GM19238 (cell line): Measurements from ENCODE around the gene RASGRP1.
"Not testable (repeated sequence)": the region's sequence is repeated elsewhere in the genome, so short reads cannot be mapped to it uniquely, and the experiment has no call there.

ENCODE experiments used
- DNase-seq: peaks from one replicate; pipeline ENCODE4 v3.0.0; 2011; ENCODE audit warnings: low spot score; ENCODE audit not compliant: insufficient read length

RASGRP1 gene

DNA sequence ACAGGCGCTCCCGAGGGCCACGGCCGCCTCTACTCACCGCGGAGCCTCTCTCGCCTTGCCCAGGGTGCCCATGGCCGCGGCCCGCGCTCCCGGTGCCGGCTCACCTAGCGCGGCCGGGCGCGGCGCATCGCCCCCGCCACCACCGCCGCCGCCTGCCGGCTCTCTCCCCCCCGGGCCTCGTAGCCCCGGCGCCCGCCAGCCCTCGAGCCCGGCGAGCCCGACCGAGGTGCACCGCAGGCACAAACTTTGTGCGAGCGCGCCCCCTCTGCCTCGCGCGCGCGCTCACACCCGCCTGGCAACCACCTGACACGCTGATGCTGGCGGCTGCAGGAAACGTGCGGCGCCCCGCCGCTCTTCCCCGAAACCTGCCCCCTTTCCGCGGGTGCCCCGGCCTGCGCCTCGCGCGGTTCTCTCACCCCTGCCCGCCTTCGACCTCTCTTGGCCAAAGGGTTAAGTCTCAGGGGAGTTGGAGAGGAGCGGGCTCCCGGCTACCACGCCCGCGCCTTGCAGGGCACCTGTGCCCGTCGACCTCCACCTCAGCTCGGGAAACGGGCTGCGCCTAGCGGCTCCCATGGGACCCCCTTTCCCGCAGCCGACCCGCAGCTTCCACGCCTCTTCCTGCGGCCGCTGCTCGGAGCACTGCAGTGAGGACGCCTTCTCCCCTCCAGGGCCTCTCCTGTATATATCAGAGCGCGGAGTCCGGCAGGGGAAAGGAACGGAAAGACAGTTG lies at the start of gene RASGRP1:
Gene RASGRP1 (minus strand): TSS at position 258 of the 730 bp plus-strand sequence. CDS start 186 bp downstream, at position 72.
- peak; percentile 56 for DNase-seq

DNA sequence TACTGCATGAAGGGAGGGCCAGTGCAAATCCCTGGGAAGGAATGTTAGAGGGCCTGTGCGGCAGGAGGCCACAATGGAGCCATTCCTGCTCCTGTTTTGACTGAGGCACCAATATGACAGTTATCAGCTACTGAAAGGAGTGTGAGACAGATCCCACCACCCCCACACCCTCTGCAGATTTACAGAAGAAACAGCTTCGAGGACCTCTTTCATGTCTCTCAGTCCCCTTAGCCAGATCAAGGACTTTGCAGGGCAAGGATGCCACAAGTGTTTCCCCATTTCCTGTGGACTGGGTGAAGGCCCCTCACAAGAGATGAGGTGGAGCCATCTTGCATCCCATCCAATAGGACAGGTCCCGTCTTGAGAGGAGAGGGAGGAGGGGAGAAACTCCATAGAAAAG lies 48.5 kb upstream of the RASGRP1 start:
- DNase-seq: no peak

DNA sequence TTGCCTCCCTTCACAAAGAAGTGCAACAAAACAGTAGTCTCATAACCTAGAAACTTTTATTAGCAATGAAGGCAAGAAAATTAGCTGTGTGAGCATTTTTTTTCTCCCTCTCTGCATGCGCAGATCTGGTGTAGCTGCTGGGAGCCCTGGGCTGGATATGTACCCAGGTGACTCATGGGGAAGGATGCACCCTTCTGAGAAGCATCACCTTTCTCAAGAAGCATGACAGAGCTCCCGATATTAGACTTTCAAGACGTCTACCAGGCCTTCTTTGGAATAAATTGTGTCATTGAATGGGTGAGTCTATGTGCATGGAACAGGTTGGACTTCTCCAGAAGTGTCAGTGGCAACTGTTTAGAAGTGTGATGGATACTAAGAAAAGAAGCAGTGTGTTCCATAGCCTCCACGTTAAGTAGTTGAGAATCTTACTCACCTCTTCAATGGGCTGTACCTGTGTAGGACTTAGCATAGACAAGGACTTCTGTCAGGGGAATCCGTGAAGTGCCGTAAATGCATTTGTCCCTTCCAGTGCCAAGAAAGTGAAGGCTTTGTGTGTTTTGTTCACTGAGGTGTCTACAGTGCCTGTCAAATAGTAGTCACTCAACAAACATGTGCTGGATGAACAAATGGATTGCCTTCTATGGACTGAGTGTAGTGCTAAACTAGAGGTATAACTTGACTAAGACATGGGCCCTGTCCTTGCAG lies 47.7 kb upstream of the RASGRP1 start:
- DNase-seq: no peak

DNA sequence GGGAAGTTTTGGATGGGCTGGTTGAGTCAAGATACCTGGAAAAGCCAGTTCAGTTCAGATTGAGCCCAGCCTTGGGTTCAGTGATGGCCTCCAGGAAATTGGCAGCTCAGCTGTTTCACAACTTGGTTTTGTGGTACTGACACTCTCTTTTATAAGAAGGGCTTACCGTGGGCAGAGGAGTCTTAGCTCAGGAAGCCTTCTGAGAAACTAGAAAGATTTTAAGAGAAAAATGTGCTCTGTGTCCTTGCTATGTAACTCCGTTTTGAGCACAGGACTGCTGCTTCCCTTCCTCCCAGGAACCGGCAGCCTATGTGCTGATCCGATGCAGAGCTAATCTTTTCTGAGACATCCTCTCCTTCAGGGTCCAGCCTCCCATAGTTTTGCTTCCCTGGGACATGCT lies 46.6 kb upstream of the RASGRP1 start:
- no peak for DNase-seq

DNA sequence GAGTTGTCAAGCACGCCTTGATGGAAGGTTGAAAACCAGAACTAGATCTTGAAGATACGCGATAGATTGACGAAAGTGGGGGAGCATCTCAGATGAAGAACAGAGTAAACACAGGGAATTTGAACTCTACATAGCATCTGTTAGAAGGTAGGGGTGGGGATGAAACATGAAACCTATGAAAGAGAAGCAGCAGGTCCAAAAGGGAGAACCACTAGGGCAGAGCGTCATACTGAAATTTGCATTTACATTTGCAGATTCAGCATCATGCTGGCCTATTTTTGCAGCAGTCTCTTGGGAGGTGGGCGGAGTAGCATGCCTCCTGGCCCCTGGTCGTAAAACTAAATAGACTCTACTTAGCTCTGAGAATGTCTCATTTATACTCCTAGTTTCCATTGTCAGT lies 46.1 kb upstream of the RASGRP1 start:
- no peak for DNase-seq

DNA sequence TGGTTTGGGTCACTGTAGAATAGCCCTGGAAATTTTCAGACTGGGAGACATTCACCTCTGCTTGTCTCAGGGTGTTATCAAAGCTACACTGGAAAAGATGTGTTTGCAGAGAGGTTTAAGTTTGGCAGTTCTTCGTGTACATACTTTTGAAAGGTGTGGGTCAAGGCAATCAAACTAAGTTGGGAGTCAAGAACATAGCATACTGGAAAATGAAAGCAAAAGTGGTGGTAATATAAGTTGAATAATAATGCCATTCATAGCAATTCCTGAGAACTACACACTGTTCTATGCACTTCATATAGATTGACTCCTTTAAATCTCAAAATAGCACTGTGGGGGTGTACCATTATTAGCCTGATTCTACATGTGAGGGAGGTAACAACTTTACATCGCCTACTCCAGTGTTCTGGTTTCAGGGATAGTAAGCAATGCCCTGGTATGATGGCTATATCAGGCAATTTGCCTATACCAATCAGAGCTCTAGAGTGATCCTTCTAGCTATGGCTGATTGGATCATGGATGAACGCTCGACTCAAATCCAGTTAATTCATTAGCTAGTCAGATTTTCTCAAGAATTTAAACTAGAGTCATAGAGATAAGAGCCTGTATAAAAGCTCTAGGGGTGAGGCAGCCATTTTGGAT lies 44.6 kb upstream of the RASGRP1 start:
- DNase-seq: no peak

DNA sequence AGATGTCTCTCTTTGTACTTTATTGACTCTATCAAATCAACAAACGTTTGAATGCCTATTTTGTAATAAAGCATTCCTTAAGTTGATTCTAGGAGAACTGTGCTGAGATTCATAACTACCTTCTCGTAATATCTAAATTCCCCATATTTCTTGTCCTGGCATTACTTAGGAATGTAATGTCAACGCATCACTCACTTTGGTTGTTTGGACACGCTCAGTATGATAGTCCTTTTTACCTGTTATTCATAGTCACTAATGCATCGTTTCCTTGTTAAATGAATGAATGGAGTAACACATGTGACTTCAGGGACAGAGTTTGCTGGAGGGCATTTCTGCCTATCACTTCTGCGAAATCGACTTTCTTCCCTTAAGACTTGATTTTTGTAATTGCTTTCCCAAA lies 44.1 kb upstream of the RASGRP1 start:
- DNase-seq: no peak

DNA sequence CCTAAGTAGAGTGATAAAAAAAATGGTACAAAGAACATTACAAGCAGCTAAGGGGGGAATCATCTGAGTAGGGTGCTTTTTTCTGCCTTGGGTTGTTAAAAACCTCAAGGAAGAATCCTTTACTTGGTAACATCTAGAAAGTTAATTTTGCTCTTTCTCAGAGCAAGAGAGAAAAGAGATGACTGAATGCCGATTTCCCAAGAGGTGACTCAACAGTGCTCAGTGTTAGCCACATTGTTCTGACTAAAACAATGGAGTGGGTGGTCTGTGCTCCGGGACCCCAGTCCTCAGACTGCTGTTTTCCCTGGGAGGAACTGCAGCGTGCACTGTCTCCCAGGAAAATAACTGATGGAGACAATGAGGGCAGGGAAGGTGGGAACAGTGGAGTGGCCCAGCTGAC lies 41.1 kb upstream of the RASGRP1 start:
- DNase-seq: no peak

DNA sequence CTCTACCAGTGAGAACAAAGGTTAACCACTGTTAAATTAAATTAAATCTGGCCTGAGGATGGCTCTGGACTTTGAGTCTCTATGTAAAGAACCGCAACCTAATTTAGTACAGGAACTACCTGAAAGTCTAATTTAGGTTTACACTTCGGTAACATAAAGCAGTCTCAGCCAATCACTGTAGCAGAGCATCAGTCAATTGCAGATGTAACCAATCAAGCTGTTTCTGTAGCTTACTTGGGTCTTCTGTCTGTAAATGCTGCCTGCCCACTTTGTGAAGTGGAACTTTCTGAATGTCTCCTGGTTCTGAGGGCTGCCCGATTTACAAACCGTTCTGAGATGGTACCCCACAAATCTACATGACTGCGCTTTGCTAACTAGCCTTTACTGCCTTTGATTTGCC lies 39.1 kb upstream of the RASGRP1 start:
- no peak for DNase-seq

DNA sequence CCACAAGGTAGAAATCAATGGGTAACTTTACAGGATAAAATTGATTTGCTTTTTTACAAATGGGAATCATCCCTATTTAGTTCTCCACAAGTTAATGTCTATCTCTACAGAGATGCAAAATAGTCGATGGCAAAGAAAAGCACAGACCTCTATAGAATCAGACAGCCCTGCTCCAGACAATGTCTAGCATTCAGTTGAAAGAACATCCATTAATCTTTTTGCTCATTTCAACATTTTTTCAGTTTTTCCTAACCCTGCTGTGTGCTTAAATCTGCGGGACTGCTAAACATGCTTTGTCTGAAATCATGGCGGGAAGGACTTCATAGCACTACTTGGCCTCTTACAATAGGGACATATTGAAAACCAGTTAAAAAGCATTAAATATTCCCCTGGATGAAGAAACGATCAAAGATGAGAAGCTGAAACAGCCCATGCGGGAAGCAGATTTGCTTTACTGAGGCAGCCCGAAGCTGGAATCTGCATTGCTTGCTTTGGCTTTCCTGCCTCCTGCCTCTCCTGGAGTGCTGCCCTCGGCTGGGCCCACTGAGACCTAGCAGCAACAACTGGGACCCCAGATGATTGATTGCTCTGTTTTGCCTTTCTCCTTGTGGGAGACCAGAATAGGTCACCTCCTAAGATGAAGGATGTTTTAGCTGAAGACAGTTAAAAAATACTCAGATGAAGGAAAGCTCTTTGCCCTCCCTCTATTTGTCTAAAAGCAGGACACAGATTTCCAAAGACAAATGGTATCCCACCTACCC lies 38.5 kb upstream of the RASGRP1 start:
- DNase-seq: no peak

DNA sequence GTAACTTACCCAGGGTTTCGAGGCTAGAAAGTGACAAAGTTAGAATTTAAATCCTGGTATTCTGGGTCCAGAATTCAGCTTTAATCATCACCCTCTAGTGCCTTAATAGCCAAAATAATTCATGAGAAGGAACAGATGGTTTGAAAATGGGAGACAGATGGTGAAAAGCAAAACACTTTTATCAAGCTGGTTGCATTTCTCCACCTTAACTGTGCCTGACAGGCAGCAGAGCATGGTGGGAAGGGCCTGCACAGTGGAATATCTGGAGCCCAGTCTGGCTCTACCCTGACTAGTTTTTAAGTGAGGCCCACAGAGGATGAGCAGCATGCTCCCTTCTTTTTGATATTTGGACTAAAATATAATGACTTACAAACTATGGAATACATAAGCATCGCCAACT lies 35.6 kb upstream of the RASGRP1 start:
- DNase-seq: no peak

DNA sequence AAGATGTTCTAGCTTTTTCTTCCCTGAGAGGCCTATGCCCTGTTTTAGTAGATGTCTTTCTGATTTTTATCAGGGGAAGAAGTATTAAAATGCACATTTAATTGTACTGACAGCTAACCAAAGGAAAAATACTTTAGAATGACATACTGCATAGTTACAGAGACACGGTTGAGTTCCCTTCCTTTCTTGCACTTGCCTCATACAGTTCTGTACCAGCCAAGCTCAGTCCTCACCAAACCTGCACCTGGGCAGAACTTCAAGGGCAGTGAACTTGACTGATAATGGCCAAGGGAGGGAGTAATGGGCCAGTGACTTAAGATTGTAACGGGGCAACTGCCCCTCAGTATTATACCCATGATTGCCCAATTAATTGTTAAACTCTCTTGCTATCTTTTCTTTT lies 34.1 kb upstream of the RASGRP1 start:
- DNase-seq: no peak

DNA sequence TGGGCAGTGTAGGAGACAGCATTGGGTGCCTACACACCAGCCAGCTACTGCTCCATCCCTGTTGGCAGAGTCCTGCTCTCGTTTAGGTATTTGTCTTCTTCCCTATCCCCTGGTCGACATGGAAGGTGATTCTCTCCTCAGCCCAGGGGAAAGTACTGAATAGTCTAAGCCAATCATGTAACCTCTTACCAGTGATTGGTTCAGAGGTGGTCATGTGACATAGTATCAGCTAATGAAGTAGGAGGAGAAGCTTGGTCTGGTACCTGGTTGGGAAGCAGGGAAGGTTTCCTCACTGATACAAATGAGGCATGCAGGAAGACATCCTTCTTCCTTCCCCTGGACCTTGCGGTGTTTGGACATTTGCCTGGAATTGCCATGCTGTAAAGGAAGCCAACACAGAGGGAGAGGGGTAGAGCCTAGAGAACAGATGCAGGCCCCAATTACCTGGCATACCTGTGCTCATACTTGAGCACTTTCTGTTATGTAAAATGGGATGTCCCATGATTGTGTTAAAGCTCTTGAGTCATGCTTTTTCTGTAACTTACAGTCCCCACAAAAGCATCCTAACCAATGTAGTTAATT lies 32.7 kb upstream of the RASGRP1 start:
- no peak for DNase-seq

DNA sequence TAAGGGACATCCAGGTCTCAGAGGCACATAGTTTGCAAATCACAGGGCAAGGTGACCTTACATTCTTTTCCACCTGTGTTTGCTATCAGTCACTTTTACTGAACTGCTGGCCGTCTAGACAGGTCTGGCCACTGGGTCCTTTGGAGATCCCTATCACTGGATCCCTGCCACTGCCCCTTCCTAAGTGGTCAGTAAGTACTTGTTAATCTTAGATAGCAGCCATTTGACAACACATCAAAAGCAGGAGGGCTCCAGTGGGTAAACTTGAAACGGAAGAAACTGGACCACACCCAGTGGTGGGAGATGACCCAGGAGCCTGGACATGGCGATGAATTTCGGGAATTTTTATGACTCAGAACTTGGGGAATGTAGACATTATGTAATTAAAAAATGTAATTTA lies 28.9 kb upstream of the RASGRP1 start:
- DNase-seq: no peak

DNA sequence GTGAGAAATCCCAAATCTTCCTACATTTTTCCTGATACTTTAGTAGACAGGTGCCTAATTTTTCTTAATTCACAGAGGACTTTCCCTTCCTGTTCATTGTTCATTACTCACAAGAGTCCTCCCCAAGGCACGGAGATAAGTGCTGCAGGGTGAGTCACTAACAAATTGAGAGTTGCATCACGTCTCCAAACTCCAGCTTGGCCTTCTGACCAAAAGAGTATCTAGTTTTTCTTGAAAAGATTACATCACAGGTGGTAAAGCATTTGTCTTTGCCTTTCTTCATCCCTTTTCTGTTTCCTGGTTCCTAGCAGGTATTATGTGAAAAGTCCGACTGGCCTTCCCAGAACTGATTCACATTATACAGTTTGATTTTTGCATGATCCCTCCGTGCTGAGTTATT lies 24.9 kb upstream of the RASGRP1 start:
- DNase-seq: no peak

DNA sequence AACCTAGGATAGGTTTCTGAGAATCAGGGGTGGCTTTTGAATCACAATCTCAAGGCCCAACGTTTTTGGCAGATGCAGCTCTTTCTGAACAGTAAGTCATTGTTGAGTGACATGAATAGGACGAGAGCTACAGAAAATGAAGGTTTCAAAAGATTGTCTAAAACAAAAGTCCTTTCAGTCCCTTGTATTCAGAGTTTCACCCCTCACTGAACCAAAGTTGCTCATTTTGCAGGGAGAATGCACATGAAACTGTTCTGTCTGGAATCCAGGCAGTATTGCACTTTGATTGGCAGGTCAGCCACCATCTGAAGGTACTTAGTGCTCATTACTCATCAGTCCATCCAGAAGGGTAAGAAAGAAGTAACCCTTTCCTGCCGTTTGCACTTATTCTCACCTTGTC lies 24.1 kb upstream of the RASGRP1 start:
- DNase-seq: no peak

DNA sequence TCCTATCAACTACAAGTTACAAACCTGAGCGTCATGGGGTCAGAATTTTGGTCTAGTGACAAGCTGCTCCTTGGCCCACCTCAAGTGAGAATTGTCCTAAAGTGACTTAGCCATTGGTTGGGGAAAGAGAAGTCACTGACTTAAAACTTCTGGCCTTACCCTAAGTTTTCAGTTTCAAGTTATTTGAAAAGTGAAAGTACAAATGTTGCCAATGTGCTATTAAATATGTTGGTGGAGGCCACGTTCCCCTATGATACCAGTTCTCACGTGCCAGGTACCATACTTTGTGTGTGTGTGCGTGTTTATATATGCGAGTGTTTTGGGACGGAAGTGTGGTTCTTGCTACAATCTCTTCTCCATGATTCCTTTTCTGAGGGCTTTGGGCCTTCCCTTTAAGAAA lies 22.6 kb upstream of the RASGRP1 start:
- DNase-seq: no peak

DNA sequence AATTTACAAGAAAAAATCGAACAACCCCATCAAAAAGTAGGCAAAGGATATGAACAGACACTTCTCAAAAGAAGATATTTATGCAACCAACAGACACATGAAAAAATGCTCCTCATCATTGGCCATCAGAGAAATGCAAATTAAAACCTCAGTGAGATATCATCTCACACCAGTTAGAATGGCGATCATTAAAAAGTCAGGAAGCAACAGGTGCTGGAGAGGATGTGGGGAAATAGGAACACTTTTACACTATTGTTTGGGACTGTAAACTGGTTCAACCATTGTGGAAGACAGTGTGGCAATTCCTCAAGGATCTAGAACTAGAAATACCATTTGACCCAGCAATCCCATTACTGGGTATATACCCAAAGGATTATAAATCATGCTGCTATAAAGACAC lies 21.4 kb upstream of the RASGRP1 start:
- DNase-seq: not testable (repeated sequence)

DNA sequence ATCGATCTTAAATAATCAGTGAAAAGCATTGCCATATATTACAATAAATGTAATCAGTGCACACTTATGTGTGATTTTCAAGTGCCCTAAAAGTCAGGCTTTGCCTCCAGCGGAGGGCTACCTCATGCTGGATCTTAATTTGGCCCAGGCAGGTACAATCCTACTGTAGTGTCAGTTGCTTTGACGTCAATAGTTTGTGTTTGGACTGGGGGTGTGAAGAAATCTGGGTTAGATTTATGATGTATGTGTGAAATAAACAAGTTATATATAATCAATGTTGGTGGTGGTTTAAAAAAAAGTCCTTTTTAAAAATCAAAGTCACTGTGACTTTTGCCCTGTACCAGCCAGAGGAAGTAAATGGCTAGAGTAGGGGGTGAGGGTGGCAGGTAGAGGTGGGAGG lies 14.0 kb upstream of the RASGRP1 start:
- no peak for DNase-seq

DNA sequence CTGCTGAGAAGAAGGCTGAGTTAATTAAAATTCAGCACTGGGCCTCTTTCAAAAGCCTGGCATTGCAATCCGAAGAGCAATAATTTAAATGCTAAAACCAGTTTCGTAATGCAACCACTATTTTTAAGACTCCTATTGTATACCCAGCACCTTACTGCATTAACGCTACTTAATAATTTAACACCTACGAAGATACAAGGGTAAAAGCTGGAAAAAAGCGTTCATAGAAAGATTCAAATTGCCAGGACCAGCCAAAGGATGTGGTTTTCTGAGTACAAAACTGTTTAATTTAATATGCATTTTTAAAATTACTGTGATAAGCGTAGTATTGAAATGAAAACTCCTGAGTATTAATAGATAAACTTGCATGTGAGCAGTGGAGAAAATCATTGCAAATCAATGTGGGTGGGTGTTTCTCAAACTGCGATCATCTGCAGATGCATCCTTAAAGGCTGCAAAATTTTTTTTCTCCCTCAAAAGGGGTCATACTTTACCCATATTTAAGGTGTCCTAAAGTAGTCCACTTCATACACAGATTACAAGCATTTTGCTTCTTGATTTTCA lies 12.9 kb upstream of the RASGRP1 start:
- no peak for DNase-seq

DNA sequence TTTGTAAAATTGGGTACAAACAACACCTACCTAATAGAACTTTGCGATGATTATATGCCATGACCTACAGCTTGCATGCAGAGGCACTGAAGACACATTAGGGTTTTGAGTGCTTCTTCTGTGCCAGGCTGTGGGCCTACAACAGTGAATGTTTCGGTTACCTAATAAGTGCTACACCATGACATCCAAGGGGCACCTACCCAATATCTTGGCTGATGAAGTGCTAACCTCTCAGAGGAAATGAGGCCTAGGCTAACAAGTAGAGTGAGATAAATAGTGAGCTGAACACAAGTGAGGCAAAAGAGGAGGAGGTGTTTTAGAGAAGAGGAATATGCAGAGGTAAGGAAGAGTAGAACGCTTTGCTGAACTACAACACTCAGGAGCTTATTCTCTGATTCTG lies 12.2 kb upstream of the RASGRP1 start:
- DNase-seq: no peak
